ENCODE results near the gene MAPK4. TPM values are rescaled to one million over a fixed set of nuclear protein-coding genes. Genes with fewer than 3 reads are reported as not detected.

MAPK4 gene
- total RNA-seq, 1 experiment from 2014 or later, result not detected

DNA sequence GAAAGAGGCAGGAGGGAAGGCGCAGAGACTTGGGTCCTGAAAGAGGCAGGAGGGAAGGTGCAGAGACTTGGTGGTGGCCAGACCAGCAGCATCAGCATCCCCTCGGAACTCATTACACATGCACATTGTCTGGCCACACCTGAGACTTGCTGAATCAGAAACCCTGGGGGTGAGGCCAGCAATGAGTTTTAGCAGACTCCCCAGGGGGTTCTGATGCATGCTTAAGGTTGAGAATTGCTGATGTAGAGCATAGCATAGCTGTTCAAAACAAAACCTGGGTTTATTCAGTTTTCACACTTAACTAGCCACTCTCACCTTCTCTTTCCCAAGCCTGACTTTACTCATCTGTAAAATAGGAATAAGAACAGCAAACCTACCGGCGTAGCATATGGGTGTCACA, 137.0 kb downstream of the MAPK4 start:
- no peak overlapping the region for H3K4me3 ChIP-seq
- no peaks in the 10 kb centered on the region for H3F3A ChIP-seq (ENCODE audit: insufficient read depth, low read depth)
- H3K79me2 ChIP-seq (ENCODE audit: low read depth), result no peaks in the 10 kb centered on the region
- H3K9me2 ChIP-seq (ENCODE audit: insufficient read depth), result no peaks in the 10 kb centered on the region
- H3K4me1 ChIP-seq (replicated peaks; ENCODE audit: insufficient read depth), result no peaks in the 10 kb centered on the region
- no peaks in the 10 kb centered on the region for H3K36me3 ChIP-seq (ENCODE audit: low read depth)
- no peak overlapping the region for H2AFZ ChIP-seq
- H4K20me1 ChIP-seq (ENCODE audit: insufficient read depth), result no peaks in the 10 kb centered on the region
- H3K27me3 ChIP-seq (ENCODE audit: insufficient read depth, low read depth), result no peaks in the 10 kb centered on the region
- no peak for DNase-seq
- no peaks in the 10 kb centered on the region for H3K9me3 ChIP-seq (ENCODE audit: insufficient read depth, low read depth)
- no peak overlapping the region for H3K4me2 ChIP-seq
- intact Hi-C loops (cut with micrococcal nuclease; ENCODE audit: unreplicated experiment), result no loop called here
- no peak overlapping the region for H3K27ac ChIP-seq
- BruUV-seq (replicated peaks), result no TSS peak
- CTCF ChIA-PET, result no interaction called here
- POLR2A ChIA-PET (ENCODE audit: unreplicated experiment), result no interaction called here
- TF ChIP-seq EZH2 (IDR thresholded peaks at IDR 0.05; ENCODE audit: low read depth) (no peak), CTCF (conservative IDR thresholded peaks at IDR 0.05) (no peak)

- H4K20me1 ChIP-seq (ENCODE audit: insufficient read depth), result no peaks in the 10 kb centered on the region
- no TSS peak for BruUV-seq (replicated peaks)
Observed at GRCh38 chr18:50697509-50697908, 137.6 kb downstream of the MAPK4 start.

GRCh38 chr18:50700245-50701165, 140.6 kb downstream of the MAPK4 start:
- no peak for TF ChIP-seq CTCF (conservative IDR thresholded peaks at IDR 0.05)
- no peak for TF ChIP-seq EZH2 (IDR thresholded peaks at IDR 0.05; ENCODE audit: low read depth)
- DNase-seq, result no peak
- Histone ChIP-seq H3K4me3 (no peak overlapping the region), H4K20me1 (ENCODE audit: insufficient read depth) (no peaks in the 10 kb centered on the region), H3K36me3 (ENCODE audit: low read depth) (no peaks in the 10 kb centered on the region), H3K4me2 (no peak overlapping the region), H3K9me3 (ENCODE audit: insufficient read depth, low read depth) (no peaks in the 10 kb centered on the region), H3K27me3 (ENCODE audit: insufficient read depth, low read depth) (0 out of 2 replicates have a peak, but pooled peaks cover 3% of the 10 kb centered on the region), H3K4me1 (replicated peaks; ENCODE audit: insufficient read depth) (no peaks in the 10 kb centered on the region), H3K27ac (no peak overlapping the region), H3K79me2 (ENCODE audit: low read depth) (no peaks in the 10 kb centered on the region), H3F3A (ENCODE audit: insufficient read depth, low read depth) (no peaks in the 10 kb centered on the region), H3K9me2 (ENCODE audit: insufficient read depth) (no peaks in the 10 kb centered on the region), H2AFZ (no peak overlapping the region)
- intact Hi-C loops (cut with micrococcal nuclease; ENCODE audit: unreplicated experiment), result no loop called here
- no TSS peak for BruUV-seq (replicated peaks)
- CTCF ChIA-PET, result no interaction called here
- POLR2A ChIA-PET (ENCODE audit: unreplicated experiment), result no interaction called here

More at GRCh38 chr18:50697509-50697908, 137.6 kb downstream of the MAPK4 start:
- ChIA-PET CTCF (interaction anchor here (0.5 kb wide), 1 partner anchor 162 kb away, joined by 3 read pairs; no protein-coding TSS in a partner anchor), POLR2A (ENCODE audit: unreplicated experiment) (no interaction called here)
- Histone ChIP-seq H3K4me3 (no peak overlapping the region), H3K4me1 (replicated peaks; ENCODE audit: insufficient read depth) (no peaks in the 10 kb centered on the region), H3F3A (ENCODE audit: insufficient read depth, low read depth) (no peaks in the 10 kb centered on the region), H3K9me3 (ENCODE audit: insufficient read depth, low read depth) (no peaks in the 10 kb centered on the region), H2AFZ (no peak overlapping the region), H3K36me3 (ENCODE audit: low read depth) (no peaks in the 10 kb centered on the region), H3K27me3 (ENCODE audit: insufficient read depth, low read depth) (no peaks in the 10 kb centered on the region), H3K27ac (no peak overlapping the region), H3K79me2 (ENCODE audit: low read depth) (no peaks in the 10 kb centered on the region), H3K4me2 (no peak overlapping the region), H3K9me2 (ENCODE audit: insufficient read depth) (no peaks in the 10 kb centered on the region)
- no peak for TF ChIP-seq EZH2 (IDR thresholded peaks at IDR 0.05; ENCODE audit: low read depth)
- no peak for TF ChIP-seq CTCF (conservative IDR thresholded peaks at IDR 0.05)
- intact Hi-C loops (cut with micrococcal nuclease; ENCODE audit: unreplicated experiment), result no loop called here
- no peak for DNase-seq
